ENCODE results near the gene OR5H14.
A peak's percentile ranks its signal among the peaks of the same experiment; 100 is the strongest.

DNA sequence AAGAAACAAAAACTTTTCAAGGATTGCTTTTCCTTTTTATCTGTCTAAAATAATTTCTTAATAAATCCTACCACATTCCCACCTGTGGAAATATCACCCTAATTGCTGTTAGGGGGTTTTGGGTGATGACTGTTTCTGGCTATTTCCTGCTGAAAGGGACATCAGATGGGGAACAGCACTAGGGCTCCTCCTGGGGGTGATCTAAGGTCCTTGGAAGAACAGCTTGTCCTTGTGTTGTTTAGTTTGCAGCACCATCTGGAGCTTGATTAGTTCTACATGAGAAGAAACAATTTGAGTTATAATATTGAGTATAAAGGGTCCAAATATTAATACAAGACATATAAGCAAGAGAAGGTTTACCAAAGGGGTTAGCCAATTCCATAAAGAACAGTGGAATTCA lies 37.9 kb downstream of the OR5H14 start:
- TF ChIP-seq EZH2 (optimal IDR thresholded peaks at IDR 0.05; ENCODE audit: low read depth, low read length), result no peak
- peak; percentile 25 for TF ChIP-seq CTCF (IDR thresholded peaks at IDR 0.05; ENCODE audit: low read length)
